Measurements from ENCODE around the gene GAREM2.

Gene GAREM2

DNA sequence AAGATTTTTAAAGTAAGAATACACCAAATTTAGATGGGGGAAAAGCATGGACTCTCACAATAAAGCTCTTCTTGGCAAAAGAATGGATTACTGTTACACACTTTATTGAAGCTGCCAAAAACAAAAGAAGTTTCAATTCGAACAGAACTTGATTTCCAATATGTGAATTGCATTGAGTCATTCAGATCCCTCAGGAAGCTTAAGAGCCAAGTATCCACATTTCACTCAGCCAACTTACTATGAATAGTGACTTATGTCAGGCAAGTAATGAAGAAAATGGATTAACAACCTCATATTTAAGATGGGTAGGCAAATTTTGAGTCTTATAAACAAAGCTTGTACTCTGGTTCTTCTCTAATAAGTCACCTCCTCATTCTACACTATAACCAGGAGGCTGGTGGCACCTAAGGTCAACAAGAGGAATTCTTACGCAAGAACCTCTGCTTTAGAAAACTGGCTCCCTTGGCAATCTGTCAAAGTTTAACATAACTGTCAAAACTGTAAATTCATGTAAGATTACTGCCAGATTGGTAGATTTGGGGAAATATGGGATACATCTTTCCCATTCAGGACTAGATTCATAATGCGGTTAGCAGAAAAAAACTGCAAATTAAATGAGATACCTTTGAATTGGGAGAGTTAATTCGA, 65.5 kb downstream of the GAREM2 start:
- no peak for DNase-seq
